ENCODE measurements around the gene TGFA. TPM values are rescaled to one million over a fixed set of nuclear protein-coding genes. Genes with fewer than 3 reads are reported as not detected.

The TGFA gene
- total and polyA plus RNA-seq, 3 experiments from 2014 or later: 0.35 to 3.0 (median 0.42) TPM

- Histone ChIP-seq H3K4me3 (ENCODE audit: low read length) (no peak overlapping the region), H3K4me1 (ENCODE audit: insufficient read depth, low read length) (peaks cover 4% of the 10 kb centered on the region), H3K27ac (ENCODE audit: low read depth, low read length) (no peak overlapping the region), H3K36me3 (ENCODE audit: insufficient read depth, low read length) (no peaks in the 10 kb centered on the region), H3K27me3 (ENCODE audit: insufficient read depth, low read length, poor library complexity, severe bottlenecking) (no peaks in the 10 kb centered on the region), H3K9me3 (ENCODE audit: low read length) (no peaks in the 10 kb centered on the region)
- Mint-ChIP-seq H3K27me3 (peaks cover 15 to 27% of the 10 kb centered on the region in 2 donors), H3K9me3 (peaks cover 0 to 2% (median 0%) of the 10 kb centered on the region in 5 donors), H3K4me3 (no peak overlapping the region), H3K27ac (no peak overlapping the region), H3K36me3 (no peaks in the 10 kb centered on the region), H3K4me1 (peaks cover 0 to 4% (median 3%) of the 10 kb centered on the region in 3 donors)
- no peak for DNase-seq
- ChIA-PET POLR2A (no interaction called here), CTCF (no interaction called here)
Observed at GRCh38 chr2:70480468-70480867, 73.2 kb downstream of the TGFA start.

DNA sequence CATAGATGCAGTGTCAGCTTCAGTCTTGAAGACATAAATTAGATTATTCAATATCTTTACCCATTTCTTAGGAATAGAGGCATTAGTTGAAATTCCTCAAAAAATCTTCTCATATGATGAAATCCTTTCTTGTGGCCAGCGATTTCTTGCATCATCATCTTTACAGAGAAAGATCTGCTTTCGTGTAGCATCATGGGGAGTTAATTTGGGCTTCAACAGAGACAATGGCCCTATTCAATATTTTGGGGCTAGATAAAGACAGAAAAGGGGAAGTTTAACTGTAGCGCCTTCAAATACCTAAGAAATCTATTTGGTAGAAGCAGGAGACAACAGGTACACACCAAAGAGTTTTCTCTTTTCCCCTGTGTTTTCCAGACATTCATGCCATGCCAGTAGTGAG lies 73.8 kb downstream of the TGFA start:
- Mint-ChIP-seq H3K27me3 (peaks cover 13 to 26% of the 10 kb centered on the region in 2 donors), H3K4me1 (peaks cover 4 to 8% (median 6%) of the 10 kb centered on the region in 3 donors), H3K9me3 (peaks cover 0 to 2% (median 0%) of the 10 kb centered on the region in 5 donors), H3K36me3 (no peaks in the 10 kb centered on the region), H3K4me3 (no peak overlapping the region), H3K27ac (no peak overlapping the region)
- Histone ChIP-seq H3K9me3 (ENCODE audit: low read length) (no peaks in the 10 kb centered on the region), H3K27me3 (ENCODE audit: insufficient read depth, low read length, poor library complexity, severe bottlenecking) (no peaks in the 10 kb centered on the region), H3K4me1 (ENCODE audit: insufficient read depth, low read length) (peaks cover 5% of the 10 kb centered on the region), H3K27ac (ENCODE audit: low read depth, low read length) (no peak overlapping the region), H3K4me3 (ENCODE audit: low read length) (no peak overlapping the region), H3K36me3 (ENCODE audit: insufficient read depth, low read length) (no peaks in the 10 kb centered on the region)
- POLR2A ChIA-PET: no interaction called here
- CTCF ChIA-PET: no interaction called here
- no peak for DNase-seq

DNA sequence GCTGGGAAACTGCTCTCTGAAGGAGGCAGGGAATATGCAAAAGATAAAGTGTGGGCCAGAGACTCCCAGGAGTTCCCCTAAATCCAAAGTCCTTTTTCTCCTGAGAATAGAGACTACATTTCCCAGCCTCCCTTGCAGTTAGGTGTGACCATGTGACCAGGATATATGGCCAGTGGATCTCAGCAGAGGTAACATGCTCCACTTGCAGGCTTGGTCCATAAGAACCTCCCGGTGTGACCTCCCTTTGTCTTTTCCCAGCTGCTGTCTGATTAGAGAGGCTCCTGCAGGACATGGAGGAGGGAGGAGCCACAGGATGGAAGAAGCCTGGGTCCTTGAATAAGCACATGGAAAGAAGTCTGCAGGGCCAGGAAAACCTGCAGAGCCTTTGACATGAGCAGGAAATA lies 76.2 kb downstream of the TGFA start:
- H3K36me3 ChIP-seq (ENCODE audit: insufficient read depth, low read length): no peaks in the 10 kb centered on the region
- Mint-ChIP-seq H3K27me3 (peaks cover 10 to 22% of the 10 kb centered on the region in 2 donors), H3K9me3 (peaks cover 0 to 2% (median 0%) of the 10 kb centered on the region in 5 donors), H3K4me1 (peaks cover 11 to 18% (median 14%) of the 10 kb centered on the region in 3 donors), H3K36me3 (no peaks in the 10 kb centered on the region), H3K4me3 (no peak overlapping the region), H3K27ac (no peak overlapping the region)
- no peaks in the 10 kb centered on the region for H3K9me3 ChIP-seq (ENCODE audit: low read length)
- no peak overlapping the region for H3K27ac ChIP-seq (ENCODE audit: low read depth, low read length)
- H3K4me3 ChIP-seq (ENCODE audit: low read length): no peak overlapping the region
- ChIA-PET CTCF (no interaction called here), POLR2A (no interaction called here)
- peaks cover 20% of the 10 kb centered on the region for H3K4me1 ChIP-seq (ENCODE audit: insufficient read depth, low read length)
- no peaks in the 10 kb centered on the region for H3K27me3 ChIP-seq (ENCODE audit: insufficient read depth, low read length, poor library complexity, severe bottlenecking)
- no peak for DNase-seq

DNA sequence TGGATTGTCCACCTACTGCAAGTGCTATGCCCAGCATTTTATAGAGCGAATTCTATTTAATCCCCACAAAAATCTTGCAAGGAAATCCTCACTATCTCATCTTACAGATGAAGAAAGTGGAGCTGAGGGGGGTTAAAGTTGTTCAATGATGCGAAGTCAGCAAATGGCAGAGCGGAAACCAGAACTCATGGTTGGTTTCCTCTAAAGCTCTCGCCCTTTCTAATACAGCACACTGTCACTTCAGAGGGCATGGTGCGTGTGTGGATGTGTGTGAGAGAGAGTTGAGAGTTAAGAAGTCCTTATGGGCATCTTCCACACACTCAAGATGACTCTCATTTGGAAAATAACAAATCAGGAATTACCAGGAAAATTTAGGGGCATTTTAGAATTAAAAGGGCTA lies 78.4 kb downstream of the TGFA start:
- H3K27ac ChIP-seq (ENCODE audit: low read depth, low read length): no peak overlapping the region
- H3K27ac Mint-ChIP-seq: peak overlapping the region in 3 of 8 donors; percentile 32 to 61 (median 55)
- no peaks in the 10 kb centered on the region for H3K9me3 ChIP-seq (ENCODE audit: low read length)
- H3K4me1 ChIP-seq (ENCODE audit: insufficient read depth, low read length): peaks cover 26% of the 10 kb centered on the region
- H3K36me3 Mint-ChIP-seq: no peaks in the 10 kb centered on the region
- ChIA-PET CTCF (no interaction called here), POLR2A (no interaction called here)
- H3K36me3 ChIP-seq (ENCODE audit: insufficient read depth, low read length): no peaks in the 10 kb centered on the region
- H3K9me3 Mint-ChIP-seq: no peaks in the 10 kb centered on the region
- peaks cover 4 to 8% of the 10 kb centered on the region in 2 donors for H3K27me3 Mint-ChIP-seq
- DNase-seq: peak in 1 of 5 donors; percentile 4
- H3K27me3 ChIP-seq (ENCODE audit: insufficient read depth, low read length, poor library complexity, severe bottlenecking): no peaks in the 10 kb centered on the region
- peak overlapping the region in 4 of 7 donors; percentile 4 to 64 (median 50) for H3K4me3 Mint-ChIP-seq
- no peak overlapping the region for H3K4me3 ChIP-seq (ENCODE audit: low read length)
- peaks cover 11 to 18% (median 14%) of the 10 kb centered on the region in 3 donors for H3K4me1 Mint-ChIP-seq

DNA sequence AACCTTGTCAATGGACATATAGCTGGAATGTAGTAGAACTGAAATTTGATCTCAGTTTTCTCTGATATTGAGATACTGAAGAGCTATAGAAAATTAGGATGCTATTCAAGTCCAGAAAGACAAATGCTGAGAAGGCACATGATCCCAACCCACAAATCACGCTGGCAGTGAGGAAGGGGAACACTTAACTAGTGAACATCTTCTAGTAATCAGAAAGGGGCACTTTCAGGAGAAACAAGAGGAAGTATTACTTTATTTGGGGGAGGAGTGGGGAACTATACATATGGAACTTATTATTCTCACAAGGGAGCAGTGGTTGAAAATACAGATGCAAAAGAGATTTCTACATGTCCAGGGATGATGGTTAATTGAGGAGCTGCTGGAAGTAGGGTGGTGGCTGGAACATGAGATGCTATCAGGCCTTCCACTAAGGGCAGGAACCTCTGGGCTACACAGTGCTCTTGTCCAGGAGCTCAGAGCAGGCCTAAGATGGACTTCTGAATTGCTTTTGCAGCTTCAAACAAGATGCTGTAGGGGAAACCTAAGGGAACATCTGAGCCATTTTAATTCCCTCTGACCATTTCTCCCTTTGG lies 79.3 kb downstream of the TGFA start:
- ChIA-PET POLR2A (interaction anchor here (0.6 kb wide), 1 partner anchor 830 kb away, joined by 4 read pairs; no protein-coding TSS in a partner anchor), CTCF (interaction anchor here (1.1 kb wide), 1 partner anchor 14 kb away, joined by 3 read pairs; no protein-coding TSS in a partner anchor)
- no peaks in the 10 kb centered on the region for H3K36me3 Mint-ChIP-seq
- H3K4me1 ChIP-seq (ENCODE audit: insufficient read depth, low read length): peaks cover 26% of the 10 kb centered on the region
- no peak overlapping the region for H3K27ac ChIP-seq (ENCODE audit: low read depth, low read length)
- peak overlapping the region in 1 of 8 donors; percentile 67 for H3K27ac Mint-ChIP-seq
- no peak overlapping the region for H3K4me3 ChIP-seq (ENCODE audit: low read length)
- H3K27me3 ChIP-seq (ENCODE audit: insufficient read depth, low read length, poor library complexity, severe bottlenecking): no peaks in the 10 kb centered on the region
- peaks cover 11 to 18% (median 14%) of the 10 kb centered on the region in 3 donors for H3K4me1 Mint-ChIP-seq
- no peaks in the 10 kb centered on the region for H3K9me3 Mint-ChIP-seq
- H3K9me3 ChIP-seq (ENCODE audit: low read length): no peaks in the 10 kb centered on the region
- H3K36me3 ChIP-seq (ENCODE audit: insufficient read depth, low read length): no peaks in the 10 kb centered on the region
- no peak overlapping the region for H3K4me3 Mint-ChIP-seq
- no peak for DNase-seq
- peaks cover 4% of the 10 kb centered on the region in 2 donors for H3K27me3 Mint-ChIP-seq

DNA sequence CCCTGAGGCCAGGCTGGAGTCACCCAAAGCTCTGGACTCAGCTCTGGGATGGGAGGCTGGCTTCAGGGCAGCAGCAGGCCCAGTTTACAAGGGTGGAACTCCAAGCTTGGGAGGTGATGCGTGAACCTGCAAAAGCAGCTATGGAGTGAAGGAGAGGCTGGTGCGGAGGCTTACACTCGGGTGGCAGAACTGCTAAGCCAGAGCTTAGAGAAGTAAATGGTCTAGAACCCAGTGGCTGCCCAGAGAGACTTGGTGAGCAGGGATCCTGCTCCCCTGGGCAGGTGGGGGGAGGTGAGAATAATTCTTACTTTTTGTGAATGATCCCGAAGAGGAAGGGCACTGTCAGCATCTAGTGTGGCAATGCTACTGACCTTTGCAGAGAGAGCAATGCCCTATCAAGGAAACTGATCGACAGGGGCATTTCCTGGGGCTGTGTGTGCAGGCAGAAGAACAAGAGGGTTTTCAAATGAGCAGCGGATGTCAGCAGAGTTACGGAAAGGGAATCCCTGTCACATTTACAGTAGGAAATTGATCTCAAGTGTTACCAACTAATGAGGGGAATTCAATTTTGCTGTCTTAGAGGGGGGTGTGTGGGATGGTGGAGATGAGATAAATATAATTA lies 80.4 kb downstream of the TGFA start:
- no peak overlapping the region for H3K4me3 ChIP-seq (ENCODE audit: low read length)
- ChIA-PET POLR2A (no interaction called here), CTCF (no interaction called here)
- H3K4me1 ChIP-seq (ENCODE audit: insufficient read depth, low read length): peaks cover 26% of the 10 kb centered on the region
- no peaks in the 10 kb centered on the region for H3K27me3 ChIP-seq (ENCODE audit: insufficient read depth, low read length, poor library complexity, severe bottlenecking)
- Mint-ChIP-seq H3K4me1 (peaks cover 11 to 18% (median 14%) of the 10 kb centered on the region in 3 donors), H3K27ac (peak overlapping the region in 4 of 8 donors; percentile 0 to 69 (median 10)), H3K4me3 (peak overlapping the region in 2 of 7 donors; percentile 7 to 27), H3K27me3 (peaks cover 4% of the 10 kb centered on the region in 2 donors), H3K9me3 (no peaks in the 10 kb centered on the region), H3K36me3 (no peaks in the 10 kb centered on the region)
- no peaks in the 10 kb centered on the region for H3K36me3 ChIP-seq (ENCODE audit: insufficient read depth, low read length)
- no peak for DNase-seq
- no peak overlapping the region for H3K27ac ChIP-seq (ENCODE audit: low read depth, low read length)
- H3K9me3 ChIP-seq (ENCODE audit: low read length): no peaks in the 10 kb centered on the region

DNA sequence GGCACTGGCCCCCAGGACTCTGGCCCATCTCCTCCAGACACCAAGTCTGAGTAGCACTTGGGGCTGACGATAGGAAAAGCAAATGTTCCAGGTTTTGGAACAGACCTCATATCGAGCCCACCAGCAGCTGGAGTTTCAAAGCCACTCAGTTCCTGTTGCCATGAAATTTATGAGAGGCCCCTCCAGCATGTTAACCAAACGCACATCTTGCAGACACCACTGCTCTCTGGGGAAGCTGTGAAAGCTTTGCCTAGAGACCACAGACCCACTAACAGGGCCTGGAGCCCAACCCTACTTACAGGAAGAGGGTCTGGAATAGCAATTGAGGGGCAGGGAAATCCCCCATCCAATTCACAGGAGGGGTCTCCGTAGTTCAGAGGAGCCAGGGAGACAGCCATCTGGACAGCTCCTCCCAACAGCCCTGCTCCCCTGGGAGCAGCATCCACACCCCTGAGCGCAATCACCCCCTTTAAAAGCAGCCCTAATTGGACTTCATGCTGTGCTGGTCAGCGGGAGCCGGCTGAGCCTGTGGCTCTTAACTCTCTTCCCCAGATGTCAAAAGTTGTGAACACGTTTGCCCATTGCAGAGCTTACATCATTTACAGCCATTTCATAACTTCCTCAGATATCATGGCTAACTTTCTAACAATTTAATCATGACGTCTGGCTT lies 81.3 kb downstream of the TGFA start:
- H3K36me3 Mint-ChIP-seq: no peaks in the 10 kb centered on the region
- POLR2A ChIA-PET: no interaction called here
- Histone ChIP-seq H3K9me3 (ENCODE audit: low read length) (no peaks in the 10 kb centered on the region), H3K27ac (ENCODE audit: low read depth, low read length) (no peak overlapping the region), H3K27me3 (ENCODE audit: insufficient read depth, low read length, poor library complexity, severe bottlenecking) (no peaks in the 10 kb centered on the region), H3K4me1 (ENCODE audit: insufficient read depth, low read length) (peaks cover 26% of the 10 kb centered on the region), H3K36me3 (ENCODE audit: insufficient read depth, low read length) (no peaks in the 10 kb centered on the region), H3K4me3 (ENCODE audit: low read length) (no peak overlapping the region)
- H3K4me3 Mint-ChIP-seq: no peak overlapping the region
- no peak for DNase-seq
- no peaks in the 10 kb centered on the region for H3K9me3 Mint-ChIP-seq
- H3K27ac Mint-ChIP-seq: peak overlapping the region in 1 of 8 donors; percentile 6
- H3K27me3 Mint-ChIP-seq: peaks cover 4% of the 10 kb centered on the region in 2 donors
- CTCF ChIA-PET: no interaction called here
- H3K4me1 Mint-ChIP-seq: peaks cover 11 to 18% (median 14%) of the 10 kb centered on the region in 3 donors

DNA sequence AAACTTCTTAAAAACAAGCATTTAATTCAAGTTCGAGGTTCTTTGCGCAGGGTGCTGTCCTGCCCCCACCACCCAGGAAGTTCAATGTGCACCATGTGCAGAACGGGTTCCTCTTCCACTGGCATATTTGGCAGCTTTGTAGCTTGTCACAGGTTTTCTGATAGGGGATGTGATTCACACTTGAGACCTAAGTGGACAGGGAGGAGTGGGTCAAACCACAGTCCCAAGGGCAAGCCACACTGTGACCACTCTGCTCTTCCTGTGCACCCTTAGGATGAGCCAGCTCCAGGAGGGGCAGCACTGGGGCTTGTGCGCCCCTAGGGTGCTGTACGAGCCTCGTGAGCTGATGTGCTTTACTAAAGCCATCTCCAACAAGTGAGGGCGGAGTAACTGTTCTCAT lies 82.5 kb downstream of the TGFA start:
- H3K9me3 Mint-ChIP-seq: no peaks in the 10 kb centered on the region
- ChIA-PET CTCF (no interaction called here), POLR2A (no interaction called here)

More for the DNA sequence above, 82.5 kb downstream of the TGFA start:
- peaks cover 26% of the 10 kb centered on the region for H3K4me1 ChIP-seq (ENCODE audit: insufficient read depth, low read length)
- no peaks in the 10 kb centered on the region for H3K9me3 ChIP-seq (ENCODE audit: low read length)
- no peak for DNase-seq
- Mint-ChIP-seq H3K36me3 (no peaks in the 10 kb centered on the region), H3K4me1 (peaks cover 11 to 18% (median 14%) of the 10 kb centered on the region in 3 donors), H3K27ac (peak overlapping the region in 2 of 8 donors; percentile 34 to 54), H3K4me3 (no peak overlapping the region), H3K27me3 (no peaks in the 10 kb centered on the region)
- no peak overlapping the region for H3K27ac ChIP-seq (ENCODE audit: low read depth, low read length)
- H3K27me3 ChIP-seq (ENCODE audit: insufficient read depth, low read length, poor library complexity, severe bottlenecking): no peaks in the 10 kb centered on the region
- no peaks in the 10 kb centered on the region for H3K36me3 ChIP-seq (ENCODE audit: insufficient read depth, low read length)
- no peak overlapping the region for H3K4me3 ChIP-seq (ENCODE audit: low read length)

Data from CD8-positive, alpha-beta memory T cell (primary cell).